ENCODE measurements around the gene GAL3ST1.

GAL3ST1 gene

GRCh38 chr22:30605449-30606110 is 31.1 kb upstream of the GAL3ST1 start:
- H3K4me3 ChIP-seq (ENCODE audit: low read length): no peak overlapping the region
- DNase-seq (ENCODE audit: low read depth): peak; percentile 53
- TF ChIP-seq, protein P1, sequence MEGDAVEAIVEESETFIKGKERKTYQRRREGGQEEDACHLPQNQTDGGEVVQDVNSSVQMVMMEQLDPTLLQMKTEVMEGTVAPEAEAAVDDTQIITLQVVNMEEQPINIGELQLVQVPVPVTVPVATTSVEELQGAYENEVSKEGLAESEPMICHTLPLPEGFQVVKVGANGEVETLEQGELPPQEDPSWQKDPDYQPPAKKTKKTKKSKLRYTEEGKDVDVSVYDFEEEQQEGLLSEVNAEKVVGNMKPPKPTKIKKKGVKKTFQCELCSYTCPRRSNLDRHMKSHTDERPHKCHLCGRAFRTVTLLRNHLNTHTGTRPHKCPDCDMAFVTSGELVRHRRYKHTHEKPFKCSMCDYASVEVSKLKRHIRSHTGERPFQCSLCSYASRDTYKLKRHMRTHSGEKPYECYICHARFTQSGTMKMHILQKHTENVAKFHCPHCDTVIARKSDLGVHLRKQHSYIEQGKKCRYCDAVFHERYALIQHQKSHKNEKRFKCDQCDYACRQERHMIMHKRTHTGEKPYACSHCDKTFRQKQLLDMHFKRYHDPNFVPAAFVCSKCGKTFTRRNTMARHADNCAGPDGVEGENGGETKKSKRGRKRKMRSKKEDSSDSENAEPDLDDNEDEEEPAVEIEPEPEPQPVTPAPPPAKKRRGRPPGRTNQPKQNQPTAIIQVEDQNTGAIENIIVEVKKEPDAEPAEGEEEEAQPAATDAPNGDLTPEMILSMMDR (IDR thresholded peaks at IDR 0.05; ENCODE audit: insufficient read depth, low read depth, low read length, missing control alignments): peak; percentile 66

GRCh38 chr22:30604723-30605122 is 30.3 kb upstream of the GAL3ST1 start:
- DNase-seq (ENCODE audit: low read depth): no peak
- TF ChIP-seq, protein P1 (IDR thresholded peaks at IDR 0.05; ENCODE audit: insufficient read depth, low read depth, low read length, missing control alignments): no peak
- H3K4me3 ChIP-seq (ENCODE audit: low read length): no peak overlapping the region

DNA sequence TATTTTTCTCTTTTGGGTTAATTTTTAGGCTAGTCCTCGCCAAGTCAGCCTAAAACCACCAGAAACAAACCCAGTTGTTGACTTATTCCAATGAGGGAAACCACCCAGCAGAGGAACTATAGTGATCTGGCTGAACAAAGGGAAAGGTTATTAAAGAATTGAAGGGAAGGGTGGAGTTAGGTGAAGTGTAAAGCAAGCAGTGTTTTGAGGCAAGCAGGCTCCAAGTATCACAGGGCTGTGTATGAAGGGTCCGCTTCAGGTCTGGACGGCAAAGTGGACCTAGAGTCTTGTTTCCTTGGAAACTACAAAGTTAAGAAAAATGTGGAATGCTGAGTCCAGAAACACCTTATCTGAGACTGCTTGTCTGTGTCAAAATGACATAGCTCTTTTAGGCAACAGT is 29.3 kb upstream of the GAL3ST1 start:
- no peak for DNase-seq (ENCODE audit: low read depth)
- H3K4me3 ChIP-seq (ENCODE audit: low read length): no peak overlapping the region
- TF ChIP-seq, protein P1 (IDR thresholded peaks at IDR 0.05; ENCODE audit: insufficient read depth, low read depth, low read length, missing control alignments): no peak

- no peak overlapping the region for H3K4me3 ChIP-seq (ENCODE audit: low read length)
- TF ChIP-seq, protein P1 (IDR thresholded peaks at IDR 0.05; ENCODE audit: insufficient read depth, low read depth, low read length, missing control alignments): peak; percentile 48
- peak; percentile 54 for DNase-seq (ENCODE audit: low read depth)
Observed at GRCh38 chr22:30602049-30602448, 27.6 kb upstream of the GAL3ST1 start.

DNA sequence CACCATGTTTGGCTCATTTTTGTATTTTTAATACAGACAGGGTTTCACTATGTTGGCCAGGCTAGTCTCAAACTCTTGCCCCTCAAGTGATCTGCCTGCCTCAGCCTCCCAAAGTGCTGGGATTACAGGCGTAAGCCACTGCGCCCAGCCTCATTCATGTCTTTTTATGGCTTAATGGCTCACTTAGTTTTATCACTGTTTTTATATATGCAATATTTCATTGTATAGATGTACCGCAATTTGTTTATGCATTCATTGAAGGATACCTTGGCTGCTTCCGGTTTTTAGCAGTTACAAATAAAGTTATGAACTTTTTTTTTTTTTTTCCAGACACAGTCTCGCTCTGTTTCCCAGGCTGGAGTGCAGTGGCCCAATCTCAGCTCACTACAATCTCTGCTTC is 27.0 kb upstream of the GAL3ST1 start:
- no peak for DNase-seq (ENCODE audit: low read depth)
- TF ChIP-seq, protein P1 (IDR thresholded peaks at IDR 0.05; ENCODE audit: insufficient read depth, low read depth, low read length, missing control alignments): no peak
- H3K4me3 ChIP-seq (ENCODE audit: low read length): no peak overlapping the region

- TF ChIP-seq, protein P1 (IDR thresholded peaks at IDR 0.05; ENCODE audit: insufficient read depth, low read depth, low read length, missing control alignments): no peak
- H3K4me3 ChIP-seq (ENCODE audit: low read length): no peak overlapping the region
- DNase-seq (ENCODE audit: low read depth): no peak
Observed at GRCh38 chr22:30600921-30601320, 26.5 kb upstream of the GAL3ST1 start.

DNA sequence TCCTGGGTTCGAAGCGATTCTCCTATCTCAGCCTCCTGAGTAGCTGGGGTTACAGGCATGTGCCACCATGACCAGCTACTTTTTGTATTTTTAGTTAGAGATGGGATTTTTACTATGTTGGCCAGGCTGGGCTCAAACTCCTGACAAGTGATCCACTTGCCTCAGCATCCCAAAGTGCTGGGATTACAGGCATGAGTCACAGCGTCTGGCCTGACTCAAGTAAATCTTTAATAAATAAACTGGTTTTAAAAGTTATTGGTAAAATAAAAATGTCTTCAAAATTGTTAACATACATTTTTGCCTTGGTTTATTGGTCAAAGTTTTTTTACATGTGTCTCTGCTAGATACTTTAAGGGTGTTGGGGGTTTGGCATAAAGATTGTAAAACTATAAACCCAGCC is 24.5 kb upstream of the GAL3ST1 start:
- TF ChIP-seq, protein P1 (IDR thresholded peaks at IDR 0.05; ENCODE audit: insufficient read depth, low read depth, low read length, missing control alignments): no peak
- DNase-seq (ENCODE audit: low read depth): no peak

More for the DNA sequence above, 24.5 kb upstream of the GAL3ST1 start:
- no peak overlapping the region for H3K4me3 ChIP-seq (ENCODE audit: low read length)

All from epithelial cell of esophagus (primary cell).